Measurements from ENCODE around the gene MRPS26. TPM values are rescaled to one million over a fixed set of nuclear protein-coding genes. Genes with fewer than 3 reads are reported as not detected.

The MRPS26 gene
- total and polyA plus RNA-seq, 4 donors: 29.8 to 67.8 (median 57.3) TPM

- peaks cover 0 to 1% (median 0%) of the 10 kb centered on the region in 4 donors for H3K9me3 ChIP-seq (ENCODE audit: control insufficient read depth in 4 of 4, insufficient read depth in 3 of 4, low read length in 3 of 4)
- H3K9ac ChIP-seq (ENCODE audit: insufficient read depth in 1 of 2, low read length in 2 of 2): no peak overlapping the region
- ATAC-seq (ENCODE audit: insufficient read depth, low FRiP score): no peak
- H3K27me3 ChIP-seq (ENCODE audit: control insufficient read depth in 3 of 3, insufficient read depth in 3 of 3, low read length in 2 of 3): peaks cover 0 to 21% (median 15%) of the 10 kb centered on the region in 3 donors
- no peak overlapping the region for H3K27ac ChIP-seq (ENCODE audit: low read depth in 1 of 2, low read length in 1 of 2)
- WGBS, 2 donors: 74 to 77% methylated on average over 8 of the region's 8 CpGs
- TF ChIP-seq, protein P1, sequence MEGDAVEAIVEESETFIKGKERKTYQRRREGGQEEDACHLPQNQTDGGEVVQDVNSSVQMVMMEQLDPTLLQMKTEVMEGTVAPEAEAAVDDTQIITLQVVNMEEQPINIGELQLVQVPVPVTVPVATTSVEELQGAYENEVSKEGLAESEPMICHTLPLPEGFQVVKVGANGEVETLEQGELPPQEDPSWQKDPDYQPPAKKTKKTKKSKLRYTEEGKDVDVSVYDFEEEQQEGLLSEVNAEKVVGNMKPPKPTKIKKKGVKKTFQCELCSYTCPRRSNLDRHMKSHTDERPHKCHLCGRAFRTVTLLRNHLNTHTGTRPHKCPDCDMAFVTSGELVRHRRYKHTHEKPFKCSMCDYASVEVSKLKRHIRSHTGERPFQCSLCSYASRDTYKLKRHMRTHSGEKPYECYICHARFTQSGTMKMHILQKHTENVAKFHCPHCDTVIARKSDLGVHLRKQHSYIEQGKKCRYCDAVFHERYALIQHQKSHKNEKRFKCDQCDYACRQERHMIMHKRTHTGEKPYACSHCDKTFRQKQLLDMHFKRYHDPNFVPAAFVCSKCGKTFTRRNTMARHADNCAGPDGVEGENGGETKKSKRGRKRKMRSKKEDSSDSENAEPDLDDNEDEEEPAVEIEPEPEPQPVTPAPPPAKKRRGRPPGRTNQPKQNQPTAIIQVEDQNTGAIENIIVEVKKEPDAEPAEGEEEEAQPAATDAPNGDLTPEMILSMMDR (IDR thresholded peaks at IDR 0.05; ENCODE audit: control extremely low read depth, extremely low read depth): no peak
- H3K4me1 ChIP-seq (ENCODE audit: control insufficient read depth in 5 of 5, insufficient read depth in 5 of 5, low read length in 5 of 5): peaks cover 0 to 13% (median 0%) of the 10 kb centered on the region in 5 donors
- no peak for DNase-seq
- no peaks in the 10 kb centered on the region for H3K36me3 ChIP-seq (ENCODE audit: control insufficient read depth in 4 of 4, insufficient read depth in 4 of 4, low read length in 4 of 4)
- no peak overlapping the region for H3K4me3 ChIP-seq
These were observed 22.2 kb downstream of the MRPS26 start for GRCh38 chr20:3068075-3068474.

DNA sequence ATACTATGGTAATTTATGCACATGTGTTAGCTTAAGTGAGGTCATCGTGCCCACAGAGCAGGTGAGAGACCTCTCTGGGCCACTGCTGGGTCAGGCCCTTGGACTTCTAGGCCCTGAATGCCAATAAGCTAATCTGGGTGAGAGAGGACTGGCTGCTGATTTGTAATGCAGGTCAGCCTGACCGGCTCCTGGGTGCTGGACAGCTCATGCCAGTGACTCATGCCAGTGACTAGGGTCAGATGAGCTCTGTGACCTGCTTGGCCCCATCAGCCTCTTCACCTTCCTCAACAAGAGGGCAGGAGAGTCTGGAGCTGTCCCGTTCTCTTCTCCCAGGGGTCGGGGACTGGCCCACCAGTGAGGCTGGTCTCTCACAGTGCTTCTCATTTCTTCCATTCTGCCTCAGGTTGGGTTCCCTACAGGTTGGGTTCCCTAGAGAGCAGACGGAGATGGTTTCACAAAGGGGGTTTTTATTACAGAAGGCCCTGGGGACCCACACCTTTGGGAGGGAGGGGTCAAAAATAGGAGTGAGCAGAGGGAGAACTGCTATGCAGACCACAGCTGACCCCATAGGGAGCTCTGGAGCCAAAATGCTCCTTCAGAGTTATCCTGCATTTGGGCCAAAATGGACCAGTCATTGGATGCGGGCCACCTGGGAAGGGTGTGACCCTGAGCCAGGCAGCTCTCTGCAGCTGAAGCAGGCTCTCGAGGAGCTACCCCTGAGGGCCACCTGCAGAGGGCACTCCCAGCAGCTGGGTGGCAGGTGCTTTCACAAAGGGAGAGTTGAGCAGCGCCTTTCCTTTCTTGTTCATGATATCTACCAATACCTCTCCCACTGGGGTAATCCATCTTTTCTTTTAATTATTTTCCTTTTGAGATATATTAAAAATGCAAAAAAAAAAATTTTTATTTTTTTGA lies 23.4 kb downstream of the MRPS26 start:
- DNase-seq (no peak), ATAC-seq (ENCODE audit: insufficient read depth, low FRiP score) (no peak)
- Histone ChIP-seq H3K4me3 (no peak overlapping the region), H3K36me3 (ENCODE audit: control insufficient read depth in 4 of 4, insufficient read depth in 4 of 4, low read length in 4 of 4) (no peaks in the 10 kb centered on the region), H3K9me3 (ENCODE audit: control insufficient read depth in 4 of 4, insufficient read depth in 3 of 4, low read length in 3 of 4) (peaks cover 0 to 1% (median 0%) of the 10 kb centered on the region in 4 donors), H3K4me1 (ENCODE audit: control insufficient read depth in 5 of 5, insufficient read depth in 5 of 5, low read length in 5 of 5) (peaks cover 0 to 13% (median 0%) of the 10 kb centered on the region in 5 donors), H3K9ac (ENCODE audit: insufficient read depth in 1 of 2, low read length in 2 of 2) (no peak overlapping the region), H3K27me3 (ENCODE audit: control insufficient read depth in 3 of 3, insufficient read depth in 3 of 3, low read length in 2 of 3) (peaks cover 0 to 22% (median 15%) of the 10 kb centered on the region in 3 donors), H3K27ac (ENCODE audit: low read depth in 1 of 2, low read length in 1 of 2) (no peak overlapping the region)
- 87 to 88% methylated on average over 8 of the region's 8 CpGs for WGBS, 2 donors
- TF ChIP-seq, protein P1 (IDR thresholded peaks at IDR 0.05; ENCODE audit: control extremely low read depth, extremely low read depth): no peak

GRCh38 chr20:3070725-3071124 lies 24.9 kb downstream of the MRPS26 start:
- Histone ChIP-seq H3K4me3 (no peak overlapping the region), H3K9me3 (ENCODE audit: control insufficient read depth in 4 of 4, insufficient read depth in 3 of 4, low read length in 3 of 4) (peaks cover 0 to 1% (median 0%) of the 10 kb centered on the region in 4 donors), H3K4me1 (ENCODE audit: control insufficient read depth in 5 of 5, insufficient read depth in 5 of 5, low read length in 5 of 5) (peaks cover 0 to 13% (median 0%) of the 10 kb centered on the region in 5 donors), H3K36me3 (ENCODE audit: control insufficient read depth in 4 of 4, insufficient read depth in 4 of 4, low read length in 4 of 4) (no peaks in the 10 kb centered on the region), H3K27ac (ENCODE audit: low read depth in 1 of 2, low read length in 1 of 2) (no peak overlapping the region), H3K9ac (ENCODE audit: insufficient read depth in 1 of 2, low read length in 2 of 2) (no peak overlapping the region), H3K27me3 (ENCODE audit: control insufficient read depth in 3 of 3, insufficient read depth in 3 of 3, low read length in 2 of 3) (peaks cover 0 to 22% (median 15%) of the 10 kb centered on the region in 3 donors)
- WGBS, 2 donors: 73 to 87% methylated on average over 4 of the region's 4 CpGs
- TF ChIP-seq, protein P1 (IDR thresholded peaks at IDR 0.05; ENCODE audit: control extremely low read depth, extremely low read depth): no peak
- DNase-seq (no peak), ATAC-seq (ENCODE audit: insufficient read depth, low FRiP score) (no peak)
